ENCODE measurements around the gene CENATAC.
"Not testable (repeated sequence)": the region's sequence is repeated elsewhere in the genome, so short reads cannot be mapped to it uniquely, and the experiment has no call there.

Gene CENATAC

GRCh38 chr11:118996926-118997626 is 862 bp upstream of the CENATAC start:
- peak; percentile 21 for DNase-seq (ENCODE audit: low read depth)

DNA sequence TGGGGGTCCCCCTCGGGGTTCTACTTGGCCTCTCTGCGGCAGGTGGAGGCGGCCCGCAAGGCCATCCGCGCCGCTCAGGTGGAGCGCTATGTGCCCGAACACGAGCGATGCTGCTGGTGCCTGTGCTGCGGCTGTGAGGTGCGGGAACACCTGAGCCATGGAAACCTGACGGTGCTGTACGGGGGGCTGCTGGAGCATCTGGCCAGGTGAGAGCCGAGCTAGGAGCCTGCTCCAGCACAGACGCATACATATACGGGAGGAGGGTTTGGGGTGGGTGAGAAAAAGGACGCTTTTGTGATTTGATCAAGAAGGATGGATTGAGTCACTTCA is 415 bp downstream of the CENATAC start:
- DNase-seq (ENCODE audit: low read depth), result no peak

- DNase-seq (ENCODE audit: low read depth), result peak; percentile 80
Observed at GRCh38 chr11:118998822-118999221, 884 bp downstream of the CENATAC start.

GRCh38 chr11:119000906-119001305 is 3.0 kb downstream of the CENATAC start:
- peak; percentile 34 for DNase-seq (ENCODE audit: low read depth)

DNA sequence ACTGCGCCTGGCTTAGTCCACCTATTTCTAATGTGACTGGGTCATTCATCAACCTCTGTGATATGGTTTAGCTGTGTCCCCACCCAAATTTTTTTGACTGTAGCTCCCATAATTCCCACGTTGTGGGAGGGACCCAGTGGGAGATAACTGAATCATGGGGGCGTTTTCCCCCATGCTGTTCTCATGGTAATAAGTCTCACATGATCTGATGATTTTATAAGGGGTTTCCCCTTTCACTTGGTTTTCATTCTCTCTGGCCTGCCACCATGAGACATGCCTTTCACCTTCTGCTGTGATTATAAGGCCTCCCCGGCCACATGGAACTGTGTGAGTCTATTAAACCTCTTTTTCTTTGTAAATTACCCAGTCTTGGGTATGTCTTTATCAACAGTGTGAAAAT is 8.7 kb downstream of the CENATAC start:
- DNase-seq (ENCODE audit: low read depth), result no peak

GRCh38 chr11:119011476-119012053 is 13.6 kb downstream of the CENATAC start:
- no peak for DNase-seq (ENCODE audit: low read depth)

- DNase-seq (ENCODE audit: low read depth), result no peak
Observed at GRCh38 chr11:119012629-119013170, 14.8 kb downstream of the CENATAC start.

- DNase-seq (ENCODE audit: low read depth), result no peak
Observed at GRCh38 chr11:119014209-119014924, 16.4 kb downstream of the CENATAC start.

- DNase-seq (ENCODE audit: low read depth), result no peak
Observed at GRCh38 chr11:119015054-119015611, 17.2 kb downstream of the CENATAC start.

DNA sequence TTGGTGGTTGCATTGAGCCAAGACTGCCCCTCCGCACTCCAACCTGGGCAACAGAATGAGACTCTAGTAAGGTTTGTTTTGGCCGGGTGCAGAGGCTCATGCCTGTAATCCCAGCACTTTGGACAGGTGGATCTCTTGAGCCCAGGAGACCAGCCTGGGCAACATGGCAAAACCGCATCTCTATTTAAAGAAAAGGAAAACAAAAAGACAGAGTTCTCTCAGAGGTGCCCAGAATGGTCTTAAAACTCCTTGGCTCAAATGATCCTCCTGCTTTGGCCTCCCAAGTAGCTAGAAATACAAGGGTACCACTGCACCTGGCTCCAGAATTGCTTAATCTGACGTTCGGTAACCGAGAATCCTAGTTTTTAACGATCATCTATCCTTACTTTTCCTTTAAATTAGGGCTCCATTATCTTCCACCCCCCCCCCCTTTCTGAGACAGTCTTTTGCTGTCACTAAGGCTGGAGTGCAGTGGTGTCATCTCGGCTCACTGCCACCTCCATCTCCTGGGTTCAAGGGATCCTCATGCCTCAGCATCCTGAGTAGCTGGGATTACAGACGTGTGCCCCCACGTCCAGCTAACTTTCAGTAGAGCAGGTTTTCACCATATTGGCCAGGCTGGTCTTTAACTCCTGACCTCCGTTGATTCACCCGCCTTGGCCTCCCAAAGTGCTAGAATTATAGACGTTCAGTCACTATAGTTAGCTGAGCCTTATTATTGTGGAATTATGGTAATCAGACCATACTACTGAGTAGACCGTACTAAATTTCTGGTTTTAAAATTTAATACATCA is 18.5 kb downstream of the CENATAC start:
- DNase-seq (ENCODE audit: low read depth), result no peak

DNA sequence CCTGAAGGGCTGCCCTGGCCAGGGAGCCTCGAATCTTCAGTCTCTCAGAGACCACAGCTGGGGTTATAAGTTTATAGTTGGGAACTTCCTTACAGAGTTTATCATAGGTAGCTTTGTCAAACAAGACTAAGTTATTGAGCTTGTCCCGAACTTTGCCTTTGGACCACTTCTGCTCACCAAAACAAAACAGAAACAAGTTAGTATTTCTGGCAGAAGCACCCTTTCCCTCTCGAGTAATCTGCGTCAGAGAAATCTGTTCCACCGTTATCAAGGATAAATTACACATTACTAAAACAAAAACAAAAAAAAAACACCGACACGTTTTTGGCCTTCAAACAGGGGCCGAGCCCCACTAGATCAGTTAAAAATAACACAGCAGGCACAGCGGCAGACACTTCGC is 19.4 kb downstream of the CENATAC start:
- DNase-seq (ENCODE audit: low read depth), result not testable (repeated sequence)

GRCh38 chr11:119018074-119018938 is 20.4 kb downstream of the CENATAC start, which contains the start of the genes RPS25 and TRAPPC4:
RPS25 (minus strand) TSS chr11:119018343; CDS start chr11:119018284, 59 bp downstream.
TRAPPC4 (plus strand) TSS chr11:119018766; CDS start chr11:119018796, 30 bp downstream.
- peak; percentile 98 for DNase-seq (ENCODE audit: low read depth)

GRCh38 chr11:119019996-119020395 is 22.1 kb downstream of the CENATAC start:
- no peak for DNase-seq (ENCODE audit: low read depth)

DNA sequence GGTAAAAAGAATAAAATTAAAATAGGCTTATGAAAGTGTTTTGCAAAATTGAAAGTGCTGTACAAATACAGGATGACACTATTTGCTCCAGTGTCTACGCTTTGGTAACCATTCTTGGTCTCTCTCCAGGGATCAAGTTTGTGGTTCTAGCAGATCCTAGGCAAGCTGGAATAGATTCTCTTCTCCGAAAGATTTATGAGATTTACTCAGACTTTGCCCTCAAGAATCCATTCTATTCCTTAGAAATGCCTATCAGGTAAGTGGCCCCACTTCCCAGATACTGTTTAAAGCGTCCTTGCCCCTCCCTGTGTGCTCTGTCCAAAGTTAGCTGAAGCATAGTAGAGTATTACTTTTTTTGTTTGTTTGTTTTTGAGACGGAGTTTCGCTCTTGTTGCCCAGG is 23.7 kb downstream of the CENATAC start:
- no peak for DNase-seq (ENCODE audit: low read depth)

DNA sequence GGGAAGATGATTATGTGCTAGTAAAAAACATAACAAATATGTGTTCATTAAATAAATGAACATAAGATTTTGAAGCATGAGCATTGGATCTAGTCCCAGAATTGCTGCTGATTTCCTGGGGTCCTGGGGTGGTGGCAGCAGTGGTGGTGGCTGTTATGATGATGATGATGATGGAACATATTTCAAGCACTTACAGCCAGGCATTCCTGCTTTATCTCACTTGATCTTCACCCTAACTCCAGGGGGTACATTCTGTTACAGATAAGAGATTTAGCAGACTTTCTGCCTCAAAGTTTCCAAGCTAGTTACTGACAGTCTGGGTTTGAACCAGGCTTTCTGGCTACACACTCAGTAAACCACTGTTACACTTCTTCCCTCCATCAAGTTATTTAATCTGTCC is 25.8 kb downstream of the CENATAC start:
- DNase-seq (ENCODE audit: low read depth), result peak; percentile 68

DNA sequence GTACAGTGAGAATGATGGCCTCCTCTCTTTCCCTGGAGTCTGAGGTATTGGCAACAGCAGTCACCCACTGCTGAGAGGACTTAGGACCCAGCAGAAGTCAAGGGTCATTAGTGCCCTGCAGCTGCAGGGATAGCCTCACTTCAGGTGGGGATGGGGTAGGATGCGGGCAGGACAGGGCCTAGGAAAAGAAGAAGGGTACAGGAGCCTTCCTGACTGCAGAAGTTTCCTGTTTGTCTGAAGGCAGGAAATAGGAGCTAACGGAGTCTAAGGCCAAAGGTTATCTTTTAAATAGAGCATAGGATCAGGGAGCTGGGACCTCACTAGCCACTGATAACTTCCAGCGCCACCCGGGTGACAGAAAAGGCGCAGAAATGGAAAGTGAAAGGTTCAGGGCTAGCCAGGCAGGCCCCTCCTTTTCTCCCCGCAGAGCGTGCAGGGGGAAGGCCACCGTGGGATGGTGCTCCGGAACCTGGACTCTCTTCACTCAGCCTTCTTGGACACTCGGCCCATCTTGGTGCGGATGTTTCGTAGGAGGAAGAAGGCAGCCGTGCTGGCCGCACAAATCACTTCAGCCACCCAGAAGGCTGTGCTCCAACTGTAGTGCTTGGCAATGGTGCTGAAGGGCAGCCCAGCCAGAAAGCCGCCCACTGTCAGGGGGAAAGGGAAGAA is 26.6 kb downstream of the CENATAC start:
- no peak for DNase-seq (ENCODE audit: low read depth)

GRCh38 chr11:119025099-119025473 is 27.1 kb downstream of the CENATAC start:
- DNase-seq (ENCODE audit: low read depth), result no peak

- DNase-seq (ENCODE audit: low read depth), result no peak
Observed at GRCh38 chr11:119025541-119025940, 27.6 kb downstream of the CENATAC start.

DNA sequence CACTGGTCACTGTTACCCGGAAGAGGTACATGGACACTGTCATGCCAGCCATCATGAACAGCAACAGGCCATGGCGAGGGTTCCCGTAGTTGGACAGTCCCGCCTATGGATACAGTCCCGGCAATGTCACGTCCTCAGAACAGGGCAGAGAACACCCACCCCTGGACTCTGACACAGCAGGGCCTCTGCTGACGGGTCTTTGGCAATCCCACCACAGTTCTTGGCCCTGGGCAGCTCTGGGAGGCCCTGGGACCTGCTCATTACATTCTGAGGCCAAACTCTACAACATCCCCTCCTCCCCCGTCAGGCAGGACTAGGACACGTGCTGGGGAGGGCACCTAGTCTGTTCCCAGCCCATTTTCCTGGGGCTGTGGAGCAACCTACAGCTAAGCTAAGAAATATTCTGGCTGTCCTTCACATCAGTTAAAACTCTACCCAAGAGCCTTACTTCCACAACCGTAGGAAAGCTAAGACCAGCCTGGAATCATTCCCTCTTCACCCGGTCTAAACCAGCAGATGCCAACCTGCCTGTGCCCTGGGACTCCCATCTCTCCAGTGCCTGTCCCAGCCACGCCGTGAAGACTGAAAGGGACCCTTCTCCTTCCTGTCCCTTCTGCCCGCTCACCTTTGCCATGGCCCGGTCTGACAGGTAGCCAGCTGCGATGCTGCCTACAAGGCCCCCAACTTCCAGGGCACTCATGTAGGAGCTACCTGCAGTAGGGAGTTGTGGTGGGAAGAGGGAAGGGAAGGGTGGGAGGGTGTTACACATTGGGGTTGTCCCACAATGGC is 28.2 kb downstream of the CENATAC start:
- DNase-seq (ENCODE audit: low read depth), result no peak

Measured in iris pigment epithelial cell (primary cell).